BJ (cell line): ENCODE data around the gene CMSS1. TPM values are rescaled to one million over a fixed set of nuclear protein-coding genes. Genes with fewer than 3 reads are reported as not detected.
A peak's percentile ranks its signal among the peaks of the same experiment; 100 is the strongest.

ENCODE experiments used
- CTCF ChIA-PET: fragments of 350-600 bp; formaldehyde crosslinking; extraction: SDS; loops from one replicate; lab custom pipeline; 2021; ENCODE audit warnings: antibody characterized with exemption, inconsistent platforms; lab: Yijun Ruan, JAX
- POLR2A ChIA-PET: fragments of 300-600 bp; sonication (Branson Sonifier 250); formaldehyde crosslinking; extraction: SDS; loops from one replicate; lab custom pipeline; 2021; ENCODE audit warnings: antibody characterized with exemption; lab: Charles Lee
- DNase-seq: peaks from one replicate; pipeline ENCODE4 v3.0.0-alpha.2; 2011; ENCODE audit warnings: low read depth
- H3K27me3 ChIP-seq: 2 replicates; pipeline ENCODE4 v1.6.0; 2011; ENCODE audit warnings: low read length; ENCODE audit not compliant: control insufficient read depth, insufficient read depth
- H3K36me3 ChIP-seq: 2 replicates; pipeline ENCODE4 v1.5.1; 2011; ENCODE audit warnings: low read length; ENCODE audit not compliant: control insufficient read depth, insufficient read depth
- H3K4me3 ChIP-seq: 2 replicates; pipeline ENCODE4 v1.5.1; 2011; ENCODE audit warnings: low read depth, mild to moderate bottlenecking, control low read depth, low read length
- polyA plus RNA-seq: library from polyadenylated mRNA; depleted of rRNA; stranded (reverse); fragments of >200 nt; gene quantifications from 2 replicates; pipeline ENCODE4 v1.2.3, GENCODE V29; 2011
- TF ChIP-seq, protein P1 (sequence below): IDR thresholded peaks from 2 replicates; pipeline ENCODE4 v1.5.1; 2011; ENCODE audit warnings: low read depth, mild to moderate bottlenecking, control low read depth, inconsistent platforms, low read length, moderate library complexity; ENCODE audit not compliant: insufficient read depth

CMSS1 gene
- polyA plus RNA-seq, 1 experiment: 6.7 TPM

GRCh38 chr3:99862208-99862607, 44.5 kb downstream of the CMSS1 start:
- ChIA-PET POLR2A (interaction anchor here (0.5 to 0.8 kb wide), 2 partner anchors 180 to 185 kb away, joined by 5 to 6 read pairs; no protein-coding TSS in a partner anchor), CTCF (interaction anchor here (0.7 to 1.5 kb wide), 2 partner anchors 18 to 293 kb away, joined by 4 to 9 read pairs; no protein-coding TSS in a partner anchor)
- no peak overlapping the region for H3K4me3 ChIP-seq
- DNase-seq: peak; percentile 60
- TF ChIP-seq, protein P1, sequence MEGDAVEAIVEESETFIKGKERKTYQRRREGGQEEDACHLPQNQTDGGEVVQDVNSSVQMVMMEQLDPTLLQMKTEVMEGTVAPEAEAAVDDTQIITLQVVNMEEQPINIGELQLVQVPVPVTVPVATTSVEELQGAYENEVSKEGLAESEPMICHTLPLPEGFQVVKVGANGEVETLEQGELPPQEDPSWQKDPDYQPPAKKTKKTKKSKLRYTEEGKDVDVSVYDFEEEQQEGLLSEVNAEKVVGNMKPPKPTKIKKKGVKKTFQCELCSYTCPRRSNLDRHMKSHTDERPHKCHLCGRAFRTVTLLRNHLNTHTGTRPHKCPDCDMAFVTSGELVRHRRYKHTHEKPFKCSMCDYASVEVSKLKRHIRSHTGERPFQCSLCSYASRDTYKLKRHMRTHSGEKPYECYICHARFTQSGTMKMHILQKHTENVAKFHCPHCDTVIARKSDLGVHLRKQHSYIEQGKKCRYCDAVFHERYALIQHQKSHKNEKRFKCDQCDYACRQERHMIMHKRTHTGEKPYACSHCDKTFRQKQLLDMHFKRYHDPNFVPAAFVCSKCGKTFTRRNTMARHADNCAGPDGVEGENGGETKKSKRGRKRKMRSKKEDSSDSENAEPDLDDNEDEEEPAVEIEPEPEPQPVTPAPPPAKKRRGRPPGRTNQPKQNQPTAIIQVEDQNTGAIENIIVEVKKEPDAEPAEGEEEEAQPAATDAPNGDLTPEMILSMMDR: no peak
- no peaks in the 10 kb centered on the region for H3K27me3 ChIP-seq
- H3K36me3 ChIP-seq: peaks cover 8% of the 10 kb centered on the region

- Histone ChIP-seq H3K36me3 (peaks cover 8% of the 10 kb centered on the region), H3K27me3 (no peaks in the 10 kb centered on the region), H3K4me3 (no peak overlapping the region)
- no peak for DNase-seq
- ChIA-PET CTCF (no interaction called here), POLR2A (no interaction called here)
- TF ChIP-seq, protein P1: no peak
Measured at GRCh38 chr3:99863002-99863401, 45.3 kb downstream of the CMSS1 start.

- ChIA-PET CTCF (no interaction called here), POLR2A (no interaction called here)
- peaks cover 9% of the 10 kb centered on the region for H3K36me3 ChIP-seq
- no peaks in the 10 kb centered on the region for H3K27me3 ChIP-seq
- H3K4me3 ChIP-seq: no peak overlapping the region
- TF ChIP-seq, protein P1: no peak
- DNase-seq: no peak
Measured at GRCh38 chr3:99863588-99863987, 45.9 kb downstream of the CMSS1 start.

DNA sequence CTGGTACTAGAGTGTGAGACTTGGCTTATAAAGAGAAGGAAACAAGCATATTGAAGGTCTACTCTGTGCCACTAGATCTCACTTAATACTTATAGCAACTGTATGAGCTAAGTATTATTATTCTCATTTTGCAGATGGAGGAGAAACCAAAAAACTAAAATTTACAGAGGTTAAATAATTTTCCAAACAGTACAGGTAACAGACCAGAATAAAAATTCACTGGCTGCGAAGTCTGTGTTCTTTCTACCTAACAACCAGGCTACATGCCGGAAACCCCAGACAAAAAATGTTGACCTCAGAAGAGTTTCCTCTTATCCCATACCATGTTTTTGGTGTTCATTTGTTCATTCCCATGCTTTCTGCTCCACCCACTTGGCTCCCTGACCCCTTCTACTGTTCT, 46.6 kb downstream of the CMSS1 start:
- Histone ChIP-seq H3K27me3 (no peaks in the 10 kb centered on the region), H3K4me3 (no peak overlapping the region), H3K36me3 (peaks cover 9% of the 10 kb centered on the region)
- TF ChIP-seq, protein P1: no peak
- DNase-seq: no peak
- POLR2A ChIA-PET: no interaction called here
- CTCF ChIA-PET: no interaction called here

GRCh38 chr3:99865321-99865720, 47.7 kb downstream of the CMSS1 start:
- Histone ChIP-seq H3K36me3 (peaks cover 9% of the 10 kb centered on the region), H3K27me3 (no peaks in the 10 kb centered on the region), H3K4me3 (no peak overlapping the region)
- ChIA-PET POLR2A (interaction anchor here (0.7 kb wide), 1 partner anchor 536 kb away, joined by 5 read pairs; the partner anchor contains the start of genes LNP1 and TOMM70), CTCF (no interaction called here)
- no peak for DNase-seq
- TF ChIP-seq, protein P1: no peak
